G401 (cell line): ENCODE results near the gene VASP. TPM values are rescaled to one million over a fixed set of nuclear protein-coding genes. Genes with fewer than 3 reads are reported as not detected.

Experiments
- DNase-seq: peaks from one replicate; pipeline ENCODE4 v3.0.0-alpha.2; 2015; ENCODE audit warnings: low spot score
- in situ Hi-C: cut with HindIII; loops from 2 replicates; pipeline ENCODE4 v1.10.0; 2016; ENCODE audit warnings: low sequenced_read_pairs, mixed read lengths
- total RNA-seq: library from RNA; depleted of rRNA; stranded (reverse); fragments of >200 nt; shearing (Covaris generic); gene quantifications from 2 replicates; pipeline ENCODE4 v1.2.3, GENCODE V29; 2014

The VASP gene
- total RNA-seq, 1 experiment from 2014 or later: 106 TPM

GRCh38 chr19:45528149-45528743, 21.0 kb downstream of the VASP start:
- in situ Hi-C loops: no loop called here
- DNase-seq: peak; percentile 50

DNA sequence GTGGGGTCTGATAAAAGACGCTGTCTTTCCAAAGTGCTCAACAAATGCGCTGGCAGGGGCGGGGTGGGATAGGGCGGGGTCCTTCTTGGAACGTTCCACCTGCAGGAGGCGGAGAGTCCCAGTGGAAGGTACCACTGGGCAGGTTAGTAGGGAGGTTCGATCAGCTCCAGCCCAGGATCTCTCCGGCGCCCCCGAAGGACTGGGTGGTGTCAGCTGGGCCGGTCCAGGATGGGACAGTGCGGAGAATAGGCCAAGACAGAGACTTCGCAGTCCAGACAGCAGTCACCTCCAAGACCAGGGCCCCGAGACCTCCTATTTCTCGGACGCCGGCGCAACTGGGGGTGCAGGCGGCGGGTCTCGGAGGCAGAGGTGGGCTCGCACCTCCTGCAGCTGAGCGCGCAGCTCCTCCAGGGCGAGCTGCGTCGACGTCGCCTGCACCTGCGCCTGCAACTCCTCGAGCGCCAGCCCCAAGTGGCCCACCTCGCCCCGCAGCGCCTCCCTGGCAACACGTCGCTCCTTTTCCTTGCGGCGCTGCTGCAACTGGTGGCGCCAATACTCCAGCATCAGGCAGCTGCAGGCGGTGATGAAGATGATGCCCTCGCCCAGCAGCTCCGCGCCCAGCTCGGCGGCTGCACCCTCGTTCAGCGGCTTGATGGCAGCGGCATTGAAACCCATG, 21.6 kb downstream of the VASP start:
- peak; percentile 89 for DNase-seq
- in situ Hi-C loops: no loop called here

GRCh38 chr19:45529420-45529785, 22.1 kb downstream of the VASP start:
- in situ Hi-C loops: no loop called here
- DNase-seq: no peak

DNA sequence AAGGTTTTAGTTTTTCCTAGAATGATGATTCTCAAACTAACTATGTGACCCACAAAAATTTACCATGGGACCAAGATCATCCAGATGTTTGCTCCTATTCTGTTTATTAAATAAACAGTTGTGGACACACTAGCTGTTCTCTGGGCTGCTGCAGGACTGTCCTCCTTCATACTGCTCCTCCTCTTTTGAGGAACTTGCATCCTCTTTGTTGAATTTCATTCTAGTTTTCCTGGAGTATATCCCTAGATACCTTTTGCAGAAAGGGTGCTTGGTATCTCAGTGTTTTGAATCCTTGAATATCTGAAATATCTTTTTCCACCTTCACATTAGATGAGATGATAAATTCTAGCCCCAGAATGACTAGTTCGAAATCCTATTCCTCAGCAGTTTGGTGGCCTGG, 24.1 kb downstream of the VASP start:
- in situ Hi-C loops: no loop called here
- no peak for DNase-seq

DNA sequence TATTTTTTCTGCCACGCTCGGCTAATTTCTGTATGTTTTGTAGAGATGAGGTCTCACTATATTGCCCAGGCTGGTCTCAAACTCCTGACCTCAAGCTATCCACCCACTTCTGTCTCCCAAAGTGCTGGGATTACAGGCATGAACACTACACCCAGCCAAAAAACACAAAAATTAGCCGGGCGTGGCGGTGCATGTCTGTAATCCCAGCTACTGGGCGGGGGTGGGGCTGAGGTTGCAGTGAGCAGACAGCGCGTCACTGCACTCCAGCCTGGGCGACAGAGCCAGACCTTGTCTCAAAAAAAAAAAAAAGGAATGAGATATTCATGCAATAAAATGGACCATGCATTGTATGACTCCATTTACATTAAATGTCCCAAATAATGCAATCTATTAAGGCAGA, 32.2 kb downstream of the VASP start:
- no peak for DNase-seq
- in situ Hi-C loops: no loop called here

DNA sequence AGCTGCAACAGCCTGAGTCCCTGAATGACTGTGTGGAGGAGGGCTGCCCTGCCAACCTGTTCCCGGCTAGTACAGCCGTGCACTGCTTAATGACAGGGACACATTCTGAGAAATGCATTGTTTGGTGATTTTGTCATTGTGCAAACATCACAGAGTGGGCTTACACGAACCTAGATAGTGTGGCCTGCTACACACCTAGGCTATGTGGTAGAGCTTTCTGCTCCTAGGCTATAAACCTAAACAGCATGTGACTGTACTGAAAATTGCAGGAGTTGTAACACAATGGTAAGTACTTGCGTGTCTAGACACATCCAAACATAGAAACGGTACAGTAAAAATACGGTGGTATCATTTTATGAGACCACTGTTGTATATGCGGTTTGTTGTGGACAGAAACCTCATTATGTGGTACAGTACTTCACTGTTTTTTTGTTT, 35.0 kb downstream of the VASP start:
- no peak for DNase-seq
- in situ Hi-C loops: no loop called here

DNA sequence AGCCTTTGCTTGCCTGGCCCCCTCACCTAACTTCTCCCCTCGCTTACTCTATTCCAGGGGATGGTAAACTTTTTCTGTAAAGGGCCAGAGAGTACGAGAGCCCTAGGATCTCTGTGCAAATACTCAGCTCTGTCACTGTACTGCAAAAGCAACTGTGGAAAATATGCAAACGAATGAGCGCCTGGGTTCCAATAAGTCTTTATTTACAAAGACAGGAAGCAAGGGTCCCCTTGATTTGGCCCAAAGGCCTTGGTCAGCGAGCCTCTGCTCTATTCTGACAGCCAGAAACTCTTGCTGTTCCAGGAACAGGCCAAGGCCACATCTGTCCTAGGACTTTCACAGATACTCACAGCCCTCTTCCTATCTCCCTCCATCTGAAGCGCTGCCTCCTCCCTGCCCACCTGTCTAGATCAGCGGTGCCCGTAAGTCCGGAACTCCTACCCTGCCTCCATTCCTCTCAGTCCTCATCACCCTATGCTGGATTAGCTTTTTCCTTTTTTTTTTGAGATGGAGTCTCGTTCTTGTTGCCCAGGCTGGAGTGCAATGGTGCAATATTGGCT, 40.0 kb downstream of the VASP start:
- no peak for DNase-seq
- in situ Hi-C loops: no loop called here

- DNase-seq: no peak
- in situ Hi-C loops: no loop called here
Measured at GRCh38 chr19:45547965-45548609, 40.8 kb downstream of the VASP start.

- in situ Hi-C loops: no loop called here
- DNase-seq: peak; percentile 37
Measured at GRCh38 chr19:45553464-45553863, 46.2 kb downstream of the VASP start.

DNA sequence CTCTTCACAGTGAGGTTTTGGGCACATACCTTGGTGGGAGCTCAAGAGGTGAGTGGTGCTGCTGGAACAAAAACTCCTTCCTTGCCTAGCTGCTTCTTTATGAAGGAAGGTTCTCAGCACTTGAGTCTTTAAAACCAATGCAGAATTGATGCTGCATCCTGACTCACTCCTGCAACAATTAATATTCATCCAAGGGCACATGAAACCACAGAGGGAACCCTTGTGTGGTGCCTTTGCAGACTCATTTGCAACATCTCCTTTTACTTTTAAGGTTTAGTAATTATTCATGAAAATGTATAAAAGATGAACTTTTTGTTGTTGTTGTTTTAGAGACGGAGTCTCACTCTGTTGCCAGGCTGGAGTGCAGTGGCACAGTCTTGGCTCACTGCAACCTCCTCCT, 47.2 kb downstream of the VASP start:
- no peak for DNase-seq
- in situ Hi-C loops: no loop called here

DNA sequence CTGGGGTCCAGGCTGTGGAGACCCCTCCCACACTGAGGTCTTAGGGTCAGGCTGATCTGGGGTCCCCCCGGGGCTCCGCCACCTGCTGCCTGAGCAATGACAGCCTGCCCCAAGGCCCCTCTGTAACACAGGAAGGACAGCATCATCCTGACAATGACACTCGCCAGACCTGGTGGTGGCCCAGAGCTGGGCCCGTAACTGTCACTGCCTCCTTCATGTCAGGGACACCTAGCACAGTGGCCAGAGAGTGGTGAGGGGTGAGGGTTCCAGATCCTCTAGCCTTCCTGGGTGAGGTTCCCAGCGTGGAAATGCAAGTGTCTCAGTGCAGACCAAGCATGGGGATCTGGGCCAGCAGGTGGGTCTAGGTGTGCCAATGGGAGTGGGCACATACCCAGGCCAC, 49.6 kb downstream of the VASP start:
- in situ Hi-C loops: no loop called here

DNA sequence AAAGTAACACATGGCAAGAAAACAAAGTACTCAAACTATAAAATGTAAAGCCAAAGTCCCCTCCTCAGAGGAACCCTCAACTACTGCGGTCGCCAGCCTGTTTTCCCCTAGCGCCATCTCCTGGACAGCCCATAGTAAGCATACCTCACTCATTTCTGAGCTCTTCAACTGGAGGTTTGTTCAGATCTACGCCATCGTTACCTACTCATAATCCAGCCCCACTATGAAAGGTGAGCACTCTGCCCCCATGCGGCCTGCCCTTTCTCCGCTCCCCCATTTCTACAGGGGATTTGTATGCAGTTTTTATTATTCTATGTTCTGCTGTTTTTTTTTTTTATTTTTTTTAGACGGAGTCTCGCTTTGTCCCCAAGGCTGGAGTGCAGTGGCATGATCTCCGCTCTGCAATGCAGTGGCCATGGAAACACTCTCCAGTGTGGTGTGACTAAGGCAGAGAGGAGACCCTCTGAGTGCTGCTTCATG, 51.2 kb downstream of the VASP start:
- in situ Hi-C loops: no loop called here
- peak; percentile 48 for DNase-seq

More for the DNA sequence above, 49.6 kb downstream of the VASP start:
- DNase-seq: no peak

DNA sequence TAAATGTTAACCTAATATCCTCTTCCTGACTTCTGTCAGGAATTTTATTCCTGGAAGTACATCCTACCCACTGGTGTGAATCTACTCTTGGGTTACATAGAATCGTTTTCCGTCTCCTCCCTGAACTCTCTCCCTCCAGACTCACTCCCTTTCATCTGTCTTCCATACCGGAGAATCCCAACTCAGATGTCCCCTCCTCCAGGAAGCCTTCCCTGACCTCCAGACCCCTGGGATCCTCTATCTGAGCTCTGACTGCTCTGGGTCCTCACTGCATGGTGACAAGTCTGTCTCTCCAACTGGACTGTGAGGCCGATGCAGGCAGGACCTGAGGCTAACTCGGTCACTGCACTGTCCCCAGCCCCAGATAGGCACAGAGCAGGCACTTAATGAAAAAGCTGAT, 52.8 kb downstream of the VASP start:
- no peak for DNase-seq
- in situ Hi-C loops: no loop called here

DNA sequence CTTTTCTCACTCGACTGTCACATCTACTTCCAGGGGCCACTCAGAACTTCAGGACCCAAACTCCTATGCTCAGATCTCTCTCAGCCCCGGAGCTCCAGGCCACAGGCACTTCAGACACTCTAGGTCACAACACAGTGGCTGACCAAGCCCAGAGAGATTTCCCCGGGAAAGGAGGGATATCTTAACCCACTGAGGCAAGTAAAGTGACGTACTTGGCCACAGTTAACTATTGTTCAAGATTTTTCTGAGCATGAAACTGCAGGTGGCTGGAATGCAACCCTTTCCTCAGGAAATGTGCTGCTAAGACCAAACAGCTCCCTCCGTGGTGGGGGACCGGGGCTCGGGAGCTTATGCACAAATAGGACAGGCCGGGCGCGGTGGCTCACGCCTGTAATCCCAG, 53.4 kb downstream of the VASP start:
- no peak for DNase-seq
- in situ Hi-C loops: no loop called here

DNA sequence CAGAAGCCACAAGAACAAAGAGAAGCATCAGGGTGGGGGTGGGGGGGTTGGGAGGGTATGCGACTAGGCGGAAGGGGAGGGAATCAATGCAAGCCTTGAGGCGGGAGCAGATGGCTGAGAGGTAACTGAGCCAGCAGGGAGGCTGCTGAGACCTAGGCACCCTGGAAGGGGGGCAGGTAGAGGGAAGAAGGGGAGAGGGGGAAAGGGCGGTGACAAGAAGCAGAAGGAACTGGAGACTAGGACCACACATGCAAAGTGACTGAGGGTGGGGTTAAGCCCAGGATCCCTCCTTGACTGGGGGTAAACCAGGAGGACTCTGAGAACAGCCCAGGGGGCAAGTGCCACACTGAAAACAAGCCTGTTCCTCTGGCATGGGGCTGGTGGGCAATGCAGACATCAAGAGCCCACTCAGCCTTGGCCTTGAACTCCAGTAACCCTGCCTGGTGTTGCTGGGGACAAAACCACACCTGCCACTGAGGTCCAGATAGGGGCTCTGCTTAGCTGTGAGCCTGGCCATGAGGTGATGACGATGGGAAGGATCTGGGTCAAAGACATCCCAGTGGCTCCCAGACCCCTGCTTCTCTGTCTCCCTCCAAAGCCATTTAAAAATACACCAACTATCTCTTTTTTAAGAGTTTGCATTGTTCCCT, 57.0 kb downstream of the VASP start:
- DNase-seq: no peak
- in situ Hi-C loops: no loop called here

DNA sequence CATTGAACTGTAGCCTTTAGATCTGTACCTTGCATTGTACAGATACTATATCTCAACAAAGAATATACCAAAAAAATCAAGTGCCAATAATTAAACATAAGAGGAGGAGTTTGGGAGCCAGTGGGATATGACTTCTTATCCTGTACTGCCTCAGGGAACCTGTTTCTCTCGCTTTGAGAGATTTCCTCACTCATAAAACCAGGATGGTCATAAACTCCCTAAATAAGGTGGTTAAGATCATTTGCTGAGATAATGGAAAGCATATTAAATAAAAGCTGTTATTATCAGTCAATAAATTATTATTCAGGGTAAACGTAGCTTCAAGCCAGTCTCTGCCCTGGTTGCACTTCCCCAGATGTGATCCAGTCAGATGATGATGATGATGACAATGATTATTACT, 60.3 kb downstream of the VASP start:
- DNase-seq: no peak

DNA sequence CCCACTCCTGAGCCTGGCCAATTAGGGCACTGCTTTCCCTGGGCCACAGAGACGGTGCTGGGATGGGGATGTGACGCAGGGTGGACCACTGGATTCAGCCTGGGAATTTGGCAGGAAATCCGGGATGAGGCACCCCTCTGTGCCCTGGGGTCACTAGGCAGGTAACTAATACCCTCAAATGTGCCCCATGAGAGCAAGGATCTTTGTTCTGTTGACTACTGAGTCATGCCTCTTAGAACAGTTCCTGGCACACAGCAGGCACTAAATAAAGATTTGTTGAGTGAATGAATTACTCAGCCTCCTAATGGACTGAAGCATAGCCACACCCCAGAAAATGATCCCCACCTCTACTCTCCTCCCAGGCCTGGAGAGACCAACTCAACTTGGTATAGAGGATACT, 61.5 kb downstream of the VASP start:
- in situ Hi-C loops: no loop called here

More for the DNA sequence above, 60.3 kb downstream of the VASP start:
- in situ Hi-C loops: no loop called here

DNA sequence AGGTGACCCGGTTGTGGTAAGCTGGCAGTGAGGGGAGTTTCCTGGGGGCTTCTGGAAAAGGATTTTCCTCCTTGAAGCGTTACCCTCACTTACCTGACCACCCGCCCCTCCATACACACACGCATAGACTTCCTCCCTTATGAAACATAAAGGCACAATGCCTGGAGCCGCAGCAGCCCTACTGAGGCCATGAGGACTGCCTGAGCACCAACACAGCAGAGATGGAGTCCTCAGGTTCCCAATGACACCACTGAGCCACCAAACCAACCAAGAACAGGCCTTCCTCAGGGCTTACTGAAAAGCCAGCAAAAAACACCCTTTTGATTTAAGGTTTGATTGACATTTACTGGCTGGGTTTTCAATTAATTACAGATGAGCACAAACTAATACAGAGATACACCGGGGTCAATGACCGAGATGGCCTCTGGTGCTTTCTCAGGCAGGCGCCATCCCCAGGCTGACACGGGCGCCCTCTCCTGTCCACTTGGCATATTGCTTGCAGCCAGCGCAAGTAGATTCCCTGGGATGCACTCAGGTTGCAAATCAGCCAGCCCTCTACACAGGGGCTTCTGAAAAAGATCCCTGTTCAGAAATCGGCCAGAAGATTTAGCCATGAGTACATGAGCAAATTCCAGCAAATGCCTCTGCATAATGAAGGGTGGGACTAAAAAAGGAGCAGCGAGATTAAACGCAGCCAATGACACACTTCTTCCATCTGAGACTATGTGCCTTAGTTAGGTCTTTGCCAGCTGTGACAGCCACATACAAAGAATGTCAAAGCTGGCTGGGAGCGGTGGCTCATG, 62.5 kb downstream of the VASP start:
- no peak for DNase-seq
- in situ Hi-C loops: no loop called here

More for the DNA sequence above, 61.5 kb downstream of the VASP start:
- no peak for DNase-seq
